HepG2 (cell line): ENCODE data around the gene SFXN2. TPM values are rescaled to one million over a fixed set of nuclear protein-coding genes. Genes with fewer than 3 reads are reported as not detected.

Experiments
- HOXA3 ChIP-seq: sonication (generic); formaldehyde crosslinking; IDR thresholded peaks from 2 replicates; pipeline ENCODE4 v1.5.0; 2020; ENCODE audit warnings: missing genetic modification reagents
- SOX13 ChIP-seq, 3 experiments: fragments of 450-650 bp in 1 of 3; sonication (generic) in 1 of 3; formaldehyde crosslinking in 1 of 3; IDR thresholded peaks in 2 of 3; conservative IDR thresholded peaks in 1 of 3; 2 replicates each; pipeline versions ENCODE4 v1.5.0 to v1.6.1; 2016 to 2020; ENCODE audit warnings: antibody characterized with exemption in 1 of 3, mild to moderate bottlenecking in 1 of 3, missing compliant biosample characterization in 1 of 3, missing genetic modification reagents in 1 of 3, moderate library complexity in 1 of 3
- TFE3 ChIP-seq: IDR thresholded peaks from 2 replicates; pipeline ENCODE4 v1.6.1; 2016
- ZNF407 ChIP-seq: sonication (generic); formaldehyde crosslinking; IDR thresholded peaks from one replicate; pipeline ENCODE4 v1.5.1; 2020; ENCODE audit warnings: mild to moderate bottlenecking, missing genetic modification reagents; ENCODE audit errors: not compliant biosample characterization
- ZNF597 ChIP-seq: sonication (generic); formaldehyde crosslinking; IDR thresholded peaks from 2 replicates; pipeline ENCODE4 v1.5.0; 2020; ENCODE audit warnings: missing genetic modification reagents
- polyA plus RNA-seq, 8 experiments: library from polyadenylated mRNA; depleted of rRNA in 3 of 8; stranded (reverse) in 7 of 8; unstranded in 1 of 8; fragments of >200 nt; fragmentation: Illumina TruSeq in 4 of 8; extraction: Trizol in 4 of 8; gene quantifications; 2 replicates each; pipeline versions ENCODE4 v1.2.1 to v1.2.3, GENCODE V29; 2011 to 2016; ENCODE audit warnings: low read depth in 4 of 8, missing spikeins in 1 of 8, mixed read lengths in 1 of 8; ENCODE audit not compliant: insufficient read depth in 1 of 8
- total RNA-seq, 5 experiments: library from RNA; depleted of rRNA; stranded (reverse); fragments of >200 nt; fragmentation: Illumina TruSeq; extraction: Trizol; gene quantifications; 2 replicates each; pipeline ENCODE4 v1.2.3, GENCODE V29; 2016; ENCODE audit warnings: low read depth in 1 of 5

Gene SFXN2
- total and polyA plus RNA-seq, 2 of the 13 experiments (the other 11 are each of a cell fraction or from before 2014, with no cell fraction given), result 12.8 to 21.1 TPM

- no peak for TF ChIP-seq ZNF597 (CRISPR knock-in tag)
- TF ChIP-seq HOXA3 (CRISPR knock-in tag), result peak; percentile 51; the same call in 1 of the 2 replicates
- peak; percentile 38; the same call in 1 of the 2 replicates for TF ChIP-seq TFE3 (CRISPR knock-in tag)
- TF ChIP-seq SOX13 (IDR thresholded peaks at IDR 0.05), result no peak
- TF ChIP-seq SOX13 (CRISPR knock-in tag; conservative IDR thresholded peaks at IDR 0.05 in 1 of 2, IDR thresholded peaks at IDR 0.05 in 1 of 2), result peak in 1 of 2 experiments; percentile 34; a peak in 1 of 4 replicates
- TF ChIP-seq ZNF407, result peak; percentile 54
Measured at GRCh38 chr10:102678842-102679289, 35.6 kb upstream of the SFXN2 start (continued).
